ENCODE measurements around the gene LDLRAD4. TPM values are rescaled to one million over a fixed set of nuclear protein-coding genes. Genes with fewer than 3 reads are reported as not detected.

Gene LDLRAD4
- total and polyA plus RNA-seq, 2 donors (not counting 1 experiment from before 2014, with no cell fraction given) = 13.9 to 35.7 TPM

DNA sequence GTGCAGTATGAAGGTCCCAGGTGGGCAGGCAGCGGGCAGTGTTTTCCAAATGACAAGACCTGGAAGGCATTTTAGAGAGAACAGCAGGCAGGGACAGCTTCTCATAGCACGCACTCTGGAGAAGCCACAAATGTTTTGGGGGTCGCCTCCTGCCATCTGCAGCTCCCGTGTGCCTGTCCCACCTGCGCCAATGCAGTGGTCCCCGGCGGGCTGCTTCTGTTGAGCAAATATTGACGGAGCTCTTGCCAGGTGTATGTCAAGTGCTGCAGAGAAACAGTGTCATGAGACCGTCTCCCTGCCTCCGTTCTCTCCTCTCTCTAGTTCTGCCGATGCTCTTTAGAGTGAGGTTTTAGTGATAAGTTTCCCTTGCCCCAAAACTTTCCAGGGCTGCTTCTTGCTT lies 174.8 kb downstream of the LDLRAD4 start:
- H3K27ac Mint-ChIP-seq = no peak overlapping the region
- no peaks in the 10 kb centered on the region for H3K27me3 ChIP-seq (replicated peaks in 1 of 4; ENCODE audit: control extremely low read depth in 1 of 4, control insufficient read depth in 3 of 4, insufficient read depth in 4 of 4, low read length in 3 of 4)
- ATAC-seq (ENCODE audit: low read depth) (no peak), DNase-seq (no peak)
- POLR2A ChIA-PET = no interaction called here
- no peaks in the 10 kb centered on the region for H4K20me1 ChIP-seq (ENCODE audit: control insufficient read depth, insufficient read depth, low read length, poor library complexity, severe bottlenecking)
- CTCF ChIA-PET = no interaction called here
- no peak overlapping the region for H3K27ac ChIP-seq (ENCODE audit: low read length in 2 of 2)
- no peak overlapping the region for H2AFZ ChIP-seq (ENCODE audit: insufficient read depth, low read depth, low read length, poor library complexity, severe bottlenecking)
- intact Hi-C loops (cut with micrococcal nuclease) = no loop called here
- no peaks in the 10 kb centered on the region for H3K4me1 ChIP-seq (ENCODE audit: control insufficient read depth in 2 of 2, insufficient read depth in 2 of 2, low read length in 2 of 2)
- no peaks in the 10 kb centered on the region for H3K9me3 Mint-ChIP-seq (ENCODE audit: insufficient read depth)
- H3K4me3 ChIP-seq (ENCODE audit: control extremely low read depth in 1 of 5, extremely low read depth in 1 of 5, insufficient read depth in 1 of 5, low read depth in 2 of 5, low read length in 4 of 5) = no peak overlapping the region
- no peaks in the 10 kb centered on the region for H3K4me1 Mint-ChIP-seq
- H3K36me3 ChIP-seq (replicated peaks in 1 of 2; ENCODE audit: control extremely low read depth in 1 of 2, control insufficient read depth in 1 of 2, extremely low read depth in 1 of 2, insufficient read depth in 2 of 2, low read length in 1 of 2) = no peaks in the 10 kb centered on the region
- peaks cover 2% of the 10 kb centered on the region for H3K27me3 Mint-ChIP-seq
- no peak overlapping the region for H3K9ac ChIP-seq (ENCODE audit: low read length)
- H3K4me3 Mint-ChIP-seq = no peak overlapping the region
- TF ChIP-seq CTCF (IDR thresholded peaks at IDR 0.05) = no peak
- no peak for TF ChIP-seq EZH2 (IDR thresholded peaks at IDR 0.05; ENCODE audit: borderline replicate concordance, insufficient read depth, low read depth, low read length, poor library complexity, severe bottlenecking)
- no peaks in the 10 kb centered on the region for H3K9me3 ChIP-seq (ENCODE audit: control extremely low read depth in 1 of 3, control insufficient read depth in 2 of 3, insufficient read depth in 1 of 3, low read length in 2 of 3)
- H3K4me2 ChIP-seq (replicated peaks; ENCODE audit: low read depth, low read length, poor library complexity, severe bottlenecking) = no peak overlapping the region
- no peaks in the 10 kb centered on the region for H3K79me2 ChIP-seq (ENCODE audit: control insufficient read depth, insufficient read depth, low read length)
- WGBS (ENCODE audit: insufficient coverage) = 89% methylated on average over 9 of the region's 11 CpGs

GRCh38 chr18:13394801-13395200 lies 176.2 kb downstream of the LDLRAD4 start:
- TF ChIP-seq CTCF (IDR thresholded peaks at IDR 0.05) (no peak), EZH2 (IDR thresholded peaks at IDR 0.05; ENCODE audit: borderline replicate concordance, insufficient read depth, low read depth, low read length, poor library complexity, severe bottlenecking) (no peak)
- DNase-seq (no peak), ATAC-seq (ENCODE audit: low read depth) (no peak)
- no peak overlapping the region for H3K4me3 Mint-ChIP-seq
- 100% methylated on average over 1 of the region's 3 CpGs for WGBS (ENCODE audit: insufficient coverage)
- no peaks in the 10 kb centered on the region for H3K4me1 Mint-ChIP-seq
- peaks cover 3% of the 10 kb centered on the region for H3K27me3 Mint-ChIP-seq
- Histone ChIP-seq H3K9ac (ENCODE audit: low read length) (no peak overlapping the region), H3K4me2 (replicated peaks; ENCODE audit: low read depth, low read length, poor library complexity, severe bottlenecking) (no peak overlapping the region), H3K36me3 (replicated peaks in 1 of 2; ENCODE audit: control extremely low read depth in 1 of 2, control insufficient read depth in 1 of 2, extremely low read depth in 1 of 2, insufficient read depth in 2 of 2, low read length in 1 of 2) (no peaks in the 10 kb centered on the region), H3K9me3 (ENCODE audit: control extremely low read depth in 1 of 3, control insufficient read depth in 2 of 3, insufficient read depth in 1 of 3, low read length in 2 of 3) (no peaks in the 10 kb centered on the region), H3K79me2 (ENCODE audit: control insufficient read depth, insufficient read depth, low read length) (no peaks in the 10 kb centered on the region), H3K4me3 (ENCODE audit: control extremely low read depth in 1 of 5, extremely low read depth in 1 of 5, insufficient read depth in 1 of 5, low read depth in 2 of 5, low read length in 4 of 5) (no peak overlapping the region), H3K27ac (ENCODE audit: low read length in 2 of 2) (no peak overlapping the region), H2AFZ (ENCODE audit: insufficient read depth, low read depth, low read length, poor library complexity, severe bottlenecking) (no peak overlapping the region), H3K27me3 (replicated peaks in 1 of 4; ENCODE audit: control extremely low read depth in 1 of 4, control insufficient read depth in 3 of 4, insufficient read depth in 4 of 4, low read length in 3 of 4) (no peaks in the 10 kb centered on the region), H4K20me1 (ENCODE audit: control insufficient read depth, insufficient read depth, low read length, poor library complexity, severe bottlenecking) (no peaks in the 10 kb centered on the region), H3K4me1 (ENCODE audit: control insufficient read depth in 2 of 2, insufficient read depth in 2 of 2, low read length in 2 of 2) (no peaks in the 10 kb centered on the region)
- ChIA-PET POLR2A (no interaction called here), CTCF (no interaction called here)
- H3K27ac Mint-ChIP-seq = no peak overlapping the region
- intact Hi-C loops (cut with micrococcal nuclease) = no loop called here
- H3K9me3 Mint-ChIP-seq (ENCODE audit: insufficient read depth) = no peaks in the 10 kb centered on the region
